HL-60/S4 (cell line): ENCODE data around the gene C19orf38.

Experiments used
- in situ Hi-C: fragments of 300-500 bp; cut with MboI; formaldehyde crosslinking; loops from 2 replicates; pipeline ENCODE4 v1.14.3; 2022; ENCODE audit warnings: low sequenced_read_pairs

C19orf38 gene

GRCh38 chr19:10896851-10897526 is 48.8 kb downstream of the C19orf38 start:
- in situ Hi-C loops: no loop called here

- in situ Hi-C loops: no loop called here
Observed at GRCh38 chr19:10898633-10899032, 50.4 kb downstream of the C19orf38 start.

GRCh38 chr19:10899151-10899653 is 51.0 kb downstream of the C19orf38 start:
- in situ Hi-C loops: no loop called here

GRCh38 chr19:10907925-10908324 is 59.7 kb downstream of the C19orf38 start:
- in situ Hi-C loops: no loop called here

GRCh38 chr19:10908380-10908960 is 60.3 kb downstream of the C19orf38 start:
- in situ Hi-C loops: no loop called here

- in situ Hi-C loops: no loop called here
Observed at GRCh38 chr19:10911579-10912363, 63.6 kb downstream of the C19orf38 start.

- in situ Hi-C loops: no loop called here
Observed at GRCh38 chr19:10912619-10913018, 64.4 kb downstream of the C19orf38 start.

- in situ Hi-C loops: no loop called here
Observed at GRCh38 chr19:10913716-10914340, 65.6 kb downstream of the C19orf38 start.

- in situ Hi-C loops: no loop called here
Observed at GRCh38 chr19:10915130-10916091, 67.2 kb downstream of the C19orf38 start.

- in situ Hi-C loops: no loop called here
Observed at GRCh38 chr19:10916602-10917001, 68.4 kb downstream of the C19orf38 start.

GRCh38 chr19:10918359-10918758 is 70.1 kb downstream of the C19orf38 start:
- in situ Hi-C loops: no loop called here
